ENCODE results near the gene DLAT. TPM values are rescaled to one million over a fixed set of nuclear protein-coding genes. Genes with fewer than 3 reads are reported as not detected.

The DLAT gene
- total RNA-seq (2022; extraction: Qiagen RNA extraction): 23.6 to 37.0 TPM (median 27.7 TPM) in 5 replicates

GRCh38 chr11:112024773-112025678 is at the start of gene DLAT:
Gene DLAT, plus strand, starts transcription at chr11:112025408. Its CDS starts 65 bp downstream, at chr11:112025473.

GRCh38 chr11:112073941-112074811 is 49.0 kb downstream of the DLAT start, which contains the start of the genes NKAPD1 and PIH1D2:
Gene NKAPD1, plus strand, starts transcription at chr11:112074299. Its CDS starts 1,276 bp downstream, at chr11:112075575.
Gene PIH1D2, minus strand, starts transcription at chr11:112074017. Its CDS starts 843 bp downstream, at chr11:112073174.

GRCh38 chr11:112086422-112087191 is 61.4 kb downstream of the DLAT start, which contains the start of the genes SDHD and TIMM8B:
Gene SDHD, plus strand, starts transcription at chr11:112086873. Its CDS starts 35 bp downstream, at chr11:112086908.
Gene TIMM8B, minus strand, starts transcription at chr11:112086756. Its CDS starts 33 bp downstream, at chr11:112086723.

Other genes starting within 250 kb of the DLAT start
- gene ALG9, start 153.8 kb upstream of the DLAT start, total RNA-seq (2022; extraction: Qiagen RNA extraction): 18.2 to 21.0 TPM (median 20.2 TPM) in 5 replicates
- 1.2 to 1.9 TPM (median 1.3 TPM) in 5 replicates for gene FDXACB1, start 146.2 kb upstream of the DLAT start, total RNA-seq (2022; extraction: Qiagen RNA extraction)
- gene CFAP68, start 145.9 kb upstream of the DLAT start, total RNA-seq (2022; extraction: Qiagen RNA extraction): 23.6 to 34.6 TPM (median 32.5 TPM) in 5 replicates
- gene CRYAB, start 113.6 kb upstream of the DLAT start, total RNA-seq (2022; extraction: Qiagen RNA extraction): 12.5 to 26.6 TPM (median 14.3 TPM) in 5 replicates
- gene HSPB2, start 112.7 kb upstream of the DLAT start, total RNA-seq (2022; extraction: Qiagen RNA extraction): not detected in 5 replicates
- 0.09 to 0.25 TPM (median 0.14 TPM) in 3 of 5 replicates, not detected in the others for gene C11orf52, start 106.5 kb upstream of the DLAT start, total RNA-seq (2022; extraction: Qiagen RNA extraction)
- 5.5 to 10.7 TPM (median 8.5 TPM) in 5 replicates for gene DIXDC1, start 88.1 kb upstream of the DLAT start, total RNA-seq (2022; extraction: Qiagen RNA extraction)
- 0.62 to 1.0 TPM (median 0.73 TPM) in 5 replicates for gene PIH1D2, start 48.6 kb downstream of the DLAT start, total RNA-seq (2022; extraction: Qiagen RNA extraction)
- gene NKAPD1, start 48.9 kb downstream of the DLAT start, total RNA-seq (2022; extraction: Qiagen RNA extraction): 12.7 to 18.1 TPM (median 15.1 TPM) in 5 replicates
- gene TIMM8B, start 61.3 kb downstream of the DLAT start, total RNA-seq (2022; extraction: Qiagen RNA extraction): 54.9 to 78.1 TPM (median 69.2 TPM) in 5 replicates
- 63.6 to 86.1 TPM (median 66.8 TPM) in 5 replicates for gene SDHD, start 61.5 kb downstream of the DLAT start, total RNA-seq (2022; extraction: Qiagen RNA extraction)
- 93.4 to 103 TPM (median 96.1 TPM) in 5 replicates for gene IL18, start 138.7 kb downstream of the DLAT start, total RNA-seq (2022; extraction: Qiagen RNA extraction)
- gene TEX12, start 142.0 kb downstream of the DLAT start, total RNA-seq (2022; extraction: Qiagen RNA extraction): not detected in 5 replicates
- 0.96 to 1.2 TPM (median 1.1 TPM) in 5 replicates for gene BCO2, start 150.1 kb downstream of the DLAT start, total RNA-seq (2022; extraction: Qiagen RNA extraction)
- gene PTS, start 201.0 kb downstream of the DLAT start, total RNA-seq (2022; extraction: Qiagen RNA extraction): 27.9 to 31.1 TPM (median 28.4 TPM) in 5 replicates
- gene PLET1, start 235.5 kb downstream of the DLAT start, total RNA-seq (2022; extraction: Qiagen RNA extraction): not detected in 5 replicates

All from A549 treated with Hydrocortisone at 1 μM for 4 hours (cell line).